Retinal pigment epithelial cell (primary cell): Measurements from ENCODE around the gene ASB1.

ENCODE experiments used
- DNase-seq: peaks from one replicate; pipeline ENCODE4 v3.0.0-alpha.2; 2010; ENCODE audit warnings: low read depth
- H3K4me3 ChIP-seq: 2 replicates; pipeline ENCODE4 v1.5.1; 2011; ENCODE audit warnings: mild to moderate bottlenecking, low read length, control low read depth, moderate library complexity
- TF ChIP-seq, protein P1 (sequence below): conservative IDR thresholded peaks from 2 replicates; pipeline ENCODE4 v1.5.1; 2011; ENCODE audit warnings: low read depth, low read length, control low read depth, inconsistent platforms

Gene ASB1

GRCh38 chr2:238495422-238495821, 68.7 kb downstream of the ASB1 start:
- TF ChIP-seq, protein P1, sequence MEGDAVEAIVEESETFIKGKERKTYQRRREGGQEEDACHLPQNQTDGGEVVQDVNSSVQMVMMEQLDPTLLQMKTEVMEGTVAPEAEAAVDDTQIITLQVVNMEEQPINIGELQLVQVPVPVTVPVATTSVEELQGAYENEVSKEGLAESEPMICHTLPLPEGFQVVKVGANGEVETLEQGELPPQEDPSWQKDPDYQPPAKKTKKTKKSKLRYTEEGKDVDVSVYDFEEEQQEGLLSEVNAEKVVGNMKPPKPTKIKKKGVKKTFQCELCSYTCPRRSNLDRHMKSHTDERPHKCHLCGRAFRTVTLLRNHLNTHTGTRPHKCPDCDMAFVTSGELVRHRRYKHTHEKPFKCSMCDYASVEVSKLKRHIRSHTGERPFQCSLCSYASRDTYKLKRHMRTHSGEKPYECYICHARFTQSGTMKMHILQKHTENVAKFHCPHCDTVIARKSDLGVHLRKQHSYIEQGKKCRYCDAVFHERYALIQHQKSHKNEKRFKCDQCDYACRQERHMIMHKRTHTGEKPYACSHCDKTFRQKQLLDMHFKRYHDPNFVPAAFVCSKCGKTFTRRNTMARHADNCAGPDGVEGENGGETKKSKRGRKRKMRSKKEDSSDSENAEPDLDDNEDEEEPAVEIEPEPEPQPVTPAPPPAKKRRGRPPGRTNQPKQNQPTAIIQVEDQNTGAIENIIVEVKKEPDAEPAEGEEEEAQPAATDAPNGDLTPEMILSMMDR: no peak
- H3K4me3 ChIP-seq: no peak overlapping the region
- no peak for DNase-seq

- no peak overlapping the region for H3K4me3 ChIP-seq
- DNase-seq: no peak
- TF ChIP-seq, protein P1: no peak
Observed at GRCh38 chr2:238496756-238497609, 70.3 kb downstream of the ASB1 start.

GRCh38 chr2:238497610-238498005, 70.9 kb downstream of the ASB1 start:
- no peak for DNase-seq
- TF ChIP-seq, protein P1: no peak
- H3K4me3 ChIP-seq: no peak overlapping the region

DNA sequence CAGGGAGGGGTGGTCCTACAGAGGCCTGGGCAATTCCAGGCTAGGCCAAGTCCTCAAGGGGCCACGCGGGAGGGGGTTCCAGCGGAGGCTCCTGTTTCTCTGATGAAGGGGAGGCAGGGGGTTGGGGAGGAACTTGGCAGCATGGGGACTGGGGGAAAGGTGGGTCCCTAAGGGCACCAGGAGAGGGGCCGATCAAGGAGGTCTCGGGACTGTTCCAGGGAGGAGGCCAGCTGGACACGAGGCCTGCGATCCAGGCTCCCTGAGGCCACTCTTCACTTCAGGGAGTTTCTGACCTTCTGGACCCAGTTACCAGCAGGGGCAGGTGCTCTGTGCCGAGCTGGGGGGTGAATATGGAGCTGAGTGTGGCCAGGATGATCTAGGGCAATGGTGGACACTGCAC, 71.5 kb downstream of the ASB1 start:
- no peak overlapping the region for H3K4me3 ChIP-seq
- DNase-seq: no peak
- TF ChIP-seq, protein P1: no peak

DNA sequence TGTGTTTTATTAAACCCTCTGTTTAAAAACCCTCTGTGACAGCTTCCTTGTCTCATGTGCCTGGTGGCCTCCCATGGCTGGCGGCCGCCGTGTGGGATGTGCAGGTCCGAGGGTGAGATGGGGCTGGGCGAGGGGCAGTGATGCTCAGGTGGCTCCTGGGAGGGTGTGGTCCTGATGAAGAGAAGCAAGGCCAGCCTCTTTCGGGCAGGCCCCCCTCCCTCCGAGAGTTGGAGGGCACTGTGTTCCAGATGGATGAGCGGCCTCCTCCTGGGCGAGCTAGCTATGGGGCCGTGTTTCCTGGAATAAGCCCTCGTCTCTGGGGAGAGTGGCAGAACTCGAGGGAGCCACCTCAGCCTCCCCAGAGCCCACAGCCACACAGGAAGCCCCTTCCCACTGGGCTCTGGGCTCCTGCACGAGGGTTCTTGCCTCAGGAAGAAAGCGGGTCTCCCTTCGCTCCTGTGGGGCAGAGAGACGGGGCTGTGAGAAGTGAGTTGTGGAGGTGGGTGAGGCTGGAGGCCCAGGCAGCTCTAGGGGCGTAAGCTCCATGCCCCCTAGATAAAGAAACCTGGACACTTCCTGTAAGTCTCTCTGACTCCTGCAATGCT, 72.1 kb downstream of the ASB1 start:
- TF ChIP-seq, protein P1: no peak
- no peak overlapping the region for H3K4me3 ChIP-seq
- no peak for DNase-seq

GRCh38 chr2:238499731-238500580, 73.2 kb downstream of the ASB1 start:
- H3K4me3 ChIP-seq: no peak overlapping the region
- TF ChIP-seq, protein P1: no peak
- DNase-seq: no peak
